HG02981 (cell line): Measurements from ENCODE around the gene KLHL13.
"Not testable (repeated sequence)": the region's sequence is repeated elsewhere in the genome, so short reads cannot be mapped to it uniquely, and the experiment has no call there.

Experiments
- ATAC-seq: cut with Tn5 transposase; IDR thresholded peaks from one replicate; pipeline ENCODE4 v1.9.1; 2021; ENCODE audit warnings: mild to moderate bottlenecking, moderate library complexity; ENCODE audit not compliant: unreplicated experiment

KLHL13 gene

DNA sequence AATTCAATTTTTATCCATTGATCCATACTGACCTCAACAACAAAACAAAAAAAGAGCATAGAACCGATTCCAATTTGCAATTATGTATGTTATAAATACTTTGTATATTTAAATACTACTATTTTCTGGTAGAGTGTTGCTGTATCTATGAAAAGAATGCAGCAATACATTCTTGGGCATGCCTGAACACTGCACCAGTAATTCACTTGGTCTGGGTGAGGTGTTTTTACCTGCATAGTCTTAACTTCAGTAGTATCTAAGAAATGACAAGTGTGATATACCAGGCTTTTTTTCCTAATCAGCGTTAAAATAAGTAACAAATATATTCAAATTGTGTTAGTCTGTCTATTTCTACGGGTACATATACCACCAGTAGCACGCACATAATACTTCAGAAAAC is 120.2 kb downstream of the KLHL13 start:
- ATAC-seq, result no peak

DNA sequence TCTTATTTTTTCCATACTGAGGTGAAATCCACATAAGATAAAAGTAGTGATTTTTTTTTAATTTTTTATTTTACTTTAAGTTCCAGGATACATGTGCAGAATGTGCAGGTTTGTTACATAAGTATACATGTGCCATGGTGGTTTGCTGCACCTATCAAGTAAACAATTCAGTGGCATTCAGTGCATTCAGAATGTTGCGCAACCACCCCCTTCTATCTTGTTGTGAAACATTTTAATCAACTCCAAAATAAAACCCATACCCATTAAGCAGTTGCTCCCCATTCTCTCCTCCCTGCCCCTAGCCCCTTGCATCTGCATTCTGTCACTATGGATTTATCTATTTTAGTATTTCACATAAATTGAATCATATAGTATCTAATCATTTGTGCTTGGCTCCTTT is 121.2 kb downstream of the KLHL13 start:
- no peak for ATAC-seq

DNA sequence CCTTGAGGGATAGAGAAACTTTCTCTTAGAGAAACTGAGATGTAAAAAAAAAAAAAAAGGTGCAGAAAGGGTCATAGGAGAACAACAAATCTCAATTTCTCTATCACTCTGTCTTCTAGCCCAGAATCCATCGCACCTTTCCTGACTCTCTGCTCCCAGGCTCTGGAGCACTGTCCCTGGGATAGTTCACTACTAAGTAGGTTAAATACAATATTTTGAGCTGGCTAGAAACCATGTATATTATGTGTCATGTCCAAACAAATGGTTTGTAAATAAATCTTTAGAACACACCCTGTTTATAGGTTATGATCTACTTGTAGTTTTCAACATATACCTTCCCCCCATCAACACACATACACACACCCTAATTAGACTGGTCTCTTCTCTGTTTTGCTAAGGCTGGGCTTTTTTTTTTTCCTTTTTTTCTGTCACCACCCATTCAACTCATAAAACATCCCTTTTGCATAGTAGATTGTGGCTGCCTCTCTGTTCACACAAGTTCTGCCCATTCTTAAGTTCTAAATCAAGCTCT is 124.4 kb downstream of the KLHL13 start:
- ATAC-seq, result no peak

DNA sequence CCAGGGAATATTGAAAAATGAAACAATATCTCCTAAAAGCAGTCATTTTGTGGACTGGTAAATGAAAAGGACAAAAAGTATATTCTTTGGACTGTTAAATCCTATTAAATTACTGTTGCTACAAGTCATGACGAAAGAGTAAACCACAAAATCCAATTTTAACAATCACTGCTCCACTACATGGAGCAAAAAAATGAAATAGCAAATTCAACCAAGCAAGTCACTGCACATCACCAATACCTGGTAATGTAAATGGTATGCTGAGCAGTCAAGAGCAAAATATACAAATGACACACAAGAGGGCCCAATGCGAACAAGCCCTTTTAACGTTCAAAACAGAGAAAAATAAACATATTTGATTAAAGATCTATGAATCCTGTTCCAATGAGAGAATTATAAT is 126.2 kb downstream of the KLHL13 start:
- no peak for ATAC-seq

DNA sequence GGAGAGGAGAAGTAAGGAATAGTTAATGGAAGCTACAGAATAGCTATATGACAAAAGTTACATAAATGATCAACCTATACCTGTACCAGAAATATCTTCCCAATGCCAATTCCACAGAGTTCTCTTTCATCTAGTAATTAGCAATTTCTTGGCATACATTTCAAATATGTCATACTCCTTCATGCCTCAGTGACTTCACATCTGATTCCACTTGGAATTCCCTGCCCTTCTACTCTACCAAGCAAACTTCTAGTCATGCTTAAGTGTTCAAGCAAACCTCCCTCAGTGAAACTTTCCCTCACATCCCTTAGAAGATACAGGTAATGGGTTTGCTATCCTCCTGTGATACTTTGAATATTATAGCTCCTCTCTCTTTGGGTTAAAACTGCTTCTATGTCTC is 127.1 kb downstream of the KLHL13 start:
- ATAC-seq, result no peak

DNA sequence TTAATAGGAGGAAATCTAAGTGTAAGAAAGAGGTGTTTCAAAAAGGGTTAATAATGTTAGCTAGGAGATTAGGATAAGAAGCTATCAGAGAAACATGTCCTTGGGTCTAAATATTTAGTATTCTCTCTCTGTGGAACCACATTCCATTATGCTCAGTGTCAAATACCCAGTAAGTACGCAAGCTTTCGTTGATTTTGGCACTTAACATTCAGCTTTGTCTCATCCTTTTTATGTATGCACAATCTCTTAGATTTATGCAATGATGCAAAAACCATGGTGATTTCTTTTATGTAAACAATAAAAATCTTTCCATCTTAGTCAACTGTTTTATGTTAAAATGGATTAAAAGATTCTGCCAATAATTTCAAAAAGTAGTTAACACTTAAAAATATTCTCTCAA is 129.2 kb downstream of the KLHL13 start:
- no peak for ATAC-seq

DNA sequence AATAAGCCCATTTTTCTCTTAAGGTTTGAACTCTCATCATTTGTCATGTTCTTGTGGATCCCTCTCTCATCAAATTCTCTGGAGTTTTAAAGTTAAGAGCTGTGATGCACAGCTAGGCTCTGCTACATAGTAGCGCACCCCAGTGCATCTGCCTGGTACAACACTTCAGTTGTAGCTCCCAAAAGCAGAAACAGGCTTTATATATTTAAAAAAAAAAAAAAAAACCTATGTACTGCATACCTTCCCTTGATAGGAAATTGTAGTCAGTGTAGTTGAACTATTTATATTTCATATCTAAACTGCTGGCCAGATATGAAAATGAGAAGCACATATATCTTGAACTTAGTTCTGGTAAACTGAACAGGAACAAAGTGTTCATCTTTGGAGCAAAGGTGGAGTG is 131.4 kb downstream of the KLHL13 start:
- no peak for ATAC-seq

DNA sequence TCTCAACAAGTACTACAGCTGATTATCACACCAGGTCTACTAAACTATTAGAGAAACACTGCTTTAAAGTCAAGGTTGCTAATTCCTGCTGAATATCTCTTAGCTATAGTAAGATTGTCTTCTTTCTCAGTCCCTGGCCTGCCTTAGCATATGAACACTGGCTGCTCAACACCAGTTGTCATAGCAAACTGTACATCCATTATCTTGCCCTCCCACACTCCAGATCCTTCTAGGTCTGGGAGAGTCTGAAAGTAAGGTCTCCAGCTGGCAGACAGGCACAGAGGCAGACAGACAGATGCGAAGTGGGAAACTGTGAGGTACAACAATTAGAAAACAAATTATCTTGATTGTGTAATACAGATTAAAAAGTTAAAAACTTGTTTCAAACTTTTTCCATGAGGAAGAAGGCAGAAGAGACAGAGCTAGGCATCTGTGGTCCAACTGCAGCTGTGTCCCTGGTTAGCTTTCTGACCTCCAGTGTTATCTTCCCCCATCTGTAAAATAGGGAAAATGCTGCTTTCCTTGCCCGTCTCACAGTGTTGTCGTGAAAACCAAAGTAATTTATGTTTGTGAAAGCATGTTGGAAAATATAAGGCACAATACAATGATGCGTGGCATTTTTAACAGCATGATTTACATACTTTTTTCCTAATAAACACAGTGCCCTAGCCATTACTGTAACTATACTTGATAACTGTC is 133.8 kb downstream of the KLHL13 start:
- no peak for ATAC-seq

DNA sequence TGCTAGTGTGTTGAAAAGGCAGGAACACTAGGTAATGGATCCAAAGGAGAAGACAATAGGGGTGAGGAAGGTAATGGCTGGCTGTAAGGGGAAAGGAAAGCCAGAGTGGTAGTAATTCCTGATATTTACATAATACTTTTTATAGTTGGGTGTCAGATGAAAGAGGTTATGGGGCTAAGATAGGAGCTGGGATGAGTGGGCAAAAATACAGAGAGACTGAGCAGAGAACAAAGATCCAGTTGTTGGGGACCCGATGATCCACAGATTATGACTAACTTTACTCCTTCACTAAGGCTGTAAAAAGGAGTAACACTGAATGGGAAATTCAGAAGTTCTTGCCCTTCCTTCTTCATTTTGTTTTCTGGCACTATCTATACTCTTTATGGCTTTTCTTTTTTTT is 138.2 kb downstream of the KLHL13 start:
- no peak for ATAC-seq

DNA sequence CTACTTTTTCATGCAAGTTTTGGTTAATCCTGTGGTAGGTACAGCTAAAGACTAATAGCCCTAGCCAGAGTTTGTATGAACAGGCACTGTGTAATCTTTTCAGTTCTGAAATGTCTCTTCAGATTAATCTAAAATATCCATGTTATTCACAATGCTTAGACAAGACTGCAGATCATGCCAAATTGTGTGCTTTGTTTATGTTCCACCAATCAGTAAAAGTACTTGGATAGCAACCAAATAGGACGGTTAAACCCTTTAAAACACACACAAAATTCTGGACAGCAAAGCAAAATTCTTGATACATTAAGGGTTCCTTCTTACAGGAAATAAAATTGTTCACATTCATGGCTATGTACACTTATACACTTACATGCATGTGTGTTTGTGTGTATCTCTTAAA is 139.1 kb downstream of the KLHL13 start:
- ATAC-seq, result no peak

DNA sequence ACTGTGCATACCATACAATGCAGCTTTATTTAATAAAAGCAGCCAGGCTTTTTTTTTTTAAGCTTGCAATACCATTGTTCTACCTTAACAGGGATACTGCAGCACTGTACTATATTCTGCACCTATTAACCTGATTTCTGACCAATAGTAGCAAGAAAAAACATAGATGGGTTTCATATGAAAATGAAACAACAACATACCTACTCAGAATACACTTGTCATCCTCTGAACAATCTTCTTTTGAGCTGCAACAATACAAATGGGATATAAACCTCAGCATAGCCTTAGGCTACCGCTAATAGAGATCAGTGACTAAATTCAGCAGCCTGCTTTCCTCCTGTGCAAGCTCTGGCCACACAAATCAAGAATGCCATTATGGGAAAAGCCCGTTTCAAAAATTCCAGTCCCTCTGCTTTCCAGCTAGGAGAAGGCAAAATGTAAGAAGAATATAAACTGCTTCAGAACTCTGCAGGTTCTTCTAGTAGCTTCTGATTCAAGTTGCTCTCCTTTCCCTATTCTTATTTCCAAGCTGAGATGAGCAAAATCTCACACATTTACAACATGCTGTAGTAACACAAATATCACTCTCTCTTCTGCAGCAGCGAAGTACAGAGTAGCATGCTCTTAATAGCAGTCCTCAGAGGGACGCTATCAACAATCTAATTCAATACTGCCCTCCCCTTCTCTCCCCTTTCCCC is 143.4 kb downstream of the KLHL13 start:
- no peak for ATAC-seq

DNA sequence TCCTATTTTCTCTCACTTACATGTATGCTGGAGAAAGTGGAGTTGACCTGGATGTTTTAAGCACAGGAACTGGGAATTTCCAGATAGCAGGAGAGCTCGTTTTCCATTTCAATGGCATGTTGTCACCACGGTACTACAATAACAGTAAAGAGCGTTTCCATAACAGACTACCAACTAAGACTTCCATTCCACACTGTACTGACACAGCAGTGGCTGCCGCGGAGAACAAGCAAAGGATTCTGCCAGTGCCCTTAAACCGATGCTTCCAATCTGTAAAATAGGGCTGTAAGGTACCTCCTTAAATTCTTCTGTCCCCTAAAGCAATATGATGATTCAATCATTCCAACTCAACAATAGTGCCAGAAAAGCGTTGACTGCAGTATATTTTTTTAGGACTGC is 143.9 kb downstream of the KLHL13 start:
- ATAC-seq, result no peak

DNA sequence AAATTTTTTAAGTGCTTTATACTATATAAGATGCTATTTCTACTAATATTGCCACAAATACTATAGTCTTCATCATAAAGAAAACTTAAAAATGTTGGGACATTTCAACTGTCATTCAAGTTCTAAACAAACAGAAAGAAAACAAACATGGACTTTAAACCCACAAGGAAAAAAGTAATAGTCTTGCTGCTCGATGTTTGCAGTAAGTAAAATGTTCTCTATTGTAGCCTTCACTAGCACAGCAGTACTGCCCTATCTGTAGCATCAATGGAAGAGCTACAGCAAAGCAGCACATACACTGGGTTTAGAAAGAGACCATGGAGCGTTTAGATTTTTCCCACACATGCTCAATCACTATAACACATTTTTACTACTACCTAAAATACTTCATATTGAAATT is 146.8 kb downstream of the KLHL13 start:
- ATAC-seq, result no peak

DNA sequence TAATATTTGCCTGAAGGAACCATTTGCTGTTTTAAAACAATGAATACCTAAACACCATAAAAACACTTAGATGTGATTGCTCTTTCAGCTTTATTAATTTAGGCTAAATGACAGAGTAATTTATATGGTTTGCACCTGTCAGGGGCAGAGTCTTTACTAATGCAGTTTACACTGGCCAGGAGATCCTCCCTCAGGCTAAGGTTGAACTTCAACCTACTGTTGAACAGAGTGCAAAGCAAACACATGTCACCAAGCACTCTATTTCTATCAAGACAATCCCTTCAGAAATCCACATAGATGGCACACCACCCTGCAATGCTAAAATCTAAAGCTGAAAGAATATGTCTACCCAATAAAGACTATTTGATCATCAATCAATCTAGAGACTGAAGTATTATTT is 147.3 kb downstream of the KLHL13 start:
- ATAC-seq, result no peak

DNA sequence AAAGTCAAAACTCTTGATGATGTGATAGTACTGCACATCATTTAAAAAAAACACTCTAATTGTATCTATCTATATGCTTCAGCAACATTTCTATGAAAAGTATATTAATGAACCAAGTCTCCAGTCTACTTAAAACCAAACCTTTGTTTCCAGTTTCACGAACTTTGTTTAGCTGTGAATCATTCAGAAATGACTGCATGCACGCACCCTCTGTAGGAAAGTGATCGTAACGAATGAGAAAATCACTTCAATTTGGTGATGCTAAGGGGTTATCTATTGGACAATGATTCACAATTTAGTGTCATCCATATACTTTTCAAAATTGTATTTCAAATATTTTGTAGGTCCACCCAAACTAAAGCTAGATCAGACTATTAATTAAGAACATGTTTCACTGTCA is 157.6 kb downstream of the KLHL13 start:
- ATAC-seq, result no peak

DNA sequence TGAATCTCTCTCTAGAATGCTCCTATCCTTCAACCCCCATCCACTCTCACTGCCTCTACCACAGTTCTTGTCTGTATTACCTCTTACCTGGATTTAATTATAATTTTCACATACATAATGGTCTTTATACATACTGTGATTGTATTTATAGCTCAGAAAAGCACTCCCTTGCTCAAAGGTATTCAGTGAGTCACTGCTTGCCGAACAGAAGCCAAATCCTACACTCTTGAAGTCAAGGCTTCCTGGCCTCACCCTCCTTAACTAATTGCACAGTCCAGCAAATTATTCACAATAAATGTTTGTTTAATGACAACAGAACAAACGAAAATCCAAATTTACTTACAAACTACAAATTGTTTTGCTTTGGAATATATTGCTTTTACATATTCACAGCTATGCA is 159.5 kb downstream of the KLHL13 start:
- ATAC-seq, result no peak

DNA sequence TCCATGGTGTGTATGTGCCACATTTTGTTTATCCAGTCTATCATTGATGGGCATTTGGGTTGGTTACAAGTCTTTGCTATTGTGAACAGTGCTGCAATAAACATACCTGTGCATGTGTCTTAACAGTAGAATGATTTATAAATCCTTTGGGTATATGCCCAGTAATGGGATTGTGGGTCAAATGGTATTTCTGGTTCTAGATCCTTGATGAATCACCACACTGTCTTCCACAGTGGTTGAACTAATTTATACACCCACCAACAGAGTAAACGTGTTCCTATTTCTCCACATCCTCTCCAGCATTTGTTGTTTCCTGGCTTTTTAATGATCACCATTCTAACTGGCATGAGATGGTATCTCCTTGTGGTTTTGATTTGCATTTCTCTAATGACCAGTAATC is 177.3 kb downstream of the KLHL13 start:
- not testable (repeated sequence) for ATAC-seq

DNA sequence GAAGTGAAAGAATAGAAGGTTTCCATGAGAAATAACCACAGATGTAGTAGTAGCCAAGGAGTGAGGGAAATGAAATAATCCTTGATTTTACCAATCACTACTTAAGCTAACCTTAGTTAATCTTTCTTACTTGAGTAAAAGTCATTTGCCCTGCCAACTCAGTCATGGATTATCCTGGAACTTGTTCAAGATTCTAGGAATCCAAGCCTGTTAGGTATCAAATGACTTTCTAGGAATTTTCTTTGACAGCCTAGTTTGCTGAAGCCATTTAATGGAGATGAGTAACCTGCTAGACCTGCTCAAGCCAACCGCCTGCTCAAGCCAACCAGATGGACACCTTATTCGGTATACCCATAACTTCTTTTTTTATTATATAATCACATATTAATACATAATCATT is 180.5 kb downstream of the KLHL13 start:
- no peak for ATAC-seq

DNA sequence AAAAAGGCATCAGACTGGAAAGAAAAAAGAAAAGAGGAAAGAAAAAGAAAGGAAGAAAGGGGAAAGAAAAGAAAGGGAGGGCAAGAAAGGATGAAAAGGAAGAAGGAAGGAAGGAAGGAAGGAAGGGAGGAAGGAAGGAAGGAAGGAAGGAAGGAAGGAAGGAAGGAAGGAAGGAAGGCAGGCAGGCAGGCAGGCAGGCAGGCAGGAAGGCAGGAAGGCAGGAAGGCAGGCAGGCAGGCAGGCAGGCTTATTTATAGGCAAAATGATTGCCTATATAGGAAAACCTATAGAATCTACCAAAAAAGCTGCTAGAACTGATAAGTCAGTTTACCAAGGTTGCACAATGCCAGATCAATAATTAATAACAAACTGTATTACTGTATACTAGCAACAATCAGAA is 186.5 kb downstream of the KLHL13 start:
- ATAC-seq, result not testable (repeated sequence)

DNA sequence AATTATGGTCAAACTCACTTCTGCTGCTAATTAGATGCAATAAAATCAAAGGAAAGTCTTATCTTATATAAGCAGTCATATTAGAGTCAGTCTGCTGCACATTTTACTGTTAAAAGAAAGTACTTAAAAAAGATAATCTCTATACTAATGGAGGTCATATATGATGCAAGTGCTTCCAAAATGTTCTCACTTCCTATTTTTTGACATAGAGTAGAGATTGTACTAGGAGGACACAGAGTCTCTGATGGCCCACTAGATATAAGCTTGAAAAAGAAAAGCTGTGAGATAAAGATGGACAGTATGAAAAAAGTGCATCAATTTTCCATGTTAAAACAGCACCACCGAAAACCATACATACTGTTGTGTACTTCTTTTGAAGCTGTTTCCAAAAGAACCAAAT is 196.9 kb downstream of the KLHL13 start:
- no peak for ATAC-seq

DNA sequence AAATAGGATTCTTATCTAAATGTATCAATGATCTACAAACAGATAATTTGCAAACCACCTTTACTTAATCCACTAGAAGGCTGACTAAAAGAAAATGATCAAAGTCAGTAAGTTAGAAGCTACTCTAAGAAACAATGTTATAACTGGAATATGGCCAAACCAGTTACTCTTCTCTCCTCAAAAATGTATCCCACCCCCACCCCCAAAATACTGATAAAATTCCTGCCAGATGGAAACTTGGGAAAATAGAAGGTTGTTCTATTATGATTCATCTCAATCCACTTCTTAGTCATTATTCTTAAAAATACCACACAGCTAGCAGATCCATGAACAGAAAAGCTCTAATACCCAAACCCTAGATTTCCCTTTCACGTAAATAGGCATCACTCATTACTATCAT is 206.4 kb downstream of the KLHL13 start:
- ATAC-seq, result no peak

DNA sequence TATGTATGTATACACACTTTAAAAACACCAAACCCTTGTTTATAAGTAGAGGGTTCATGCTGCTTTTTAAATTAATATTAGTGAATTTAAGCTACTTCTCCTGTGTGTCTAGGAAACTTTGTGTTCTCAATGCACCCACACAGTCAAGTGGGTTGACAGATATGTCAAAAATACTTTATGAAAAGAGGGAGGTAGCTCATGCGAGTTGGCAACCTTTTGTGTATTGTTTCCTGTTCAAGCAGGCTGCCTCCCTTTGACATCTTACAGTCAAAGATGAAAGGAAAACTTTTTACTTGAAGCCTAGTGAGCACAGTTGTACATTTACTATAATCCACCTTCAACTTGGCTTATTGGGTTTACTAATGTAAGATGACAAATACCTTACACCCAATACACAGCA is 218.4 kb downstream of the KLHL13 start:
- no peak for ATAC-seq

DNA sequence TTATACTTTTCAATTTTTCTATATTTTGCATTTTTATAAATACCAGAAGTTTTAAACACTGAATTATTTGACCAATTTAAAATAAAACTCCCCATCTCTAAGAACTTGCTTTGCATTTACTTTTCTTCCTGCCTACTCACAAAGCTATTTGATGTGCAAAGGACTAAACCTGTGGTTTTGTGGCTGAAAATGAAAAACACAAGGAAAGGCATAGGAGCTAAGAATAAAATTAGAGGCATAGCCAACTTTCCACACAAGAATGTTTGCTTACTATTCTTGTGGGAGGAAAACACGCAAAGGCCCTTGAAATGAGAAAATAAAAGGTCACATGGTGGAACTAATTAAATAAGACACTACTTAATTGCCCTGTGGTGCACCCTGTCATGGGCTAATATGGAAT is 221.2 kb downstream of the KLHL13 start:
- ATAC-seq, result no peak
